Gastroesophageal sphincter (tissue), 4 donors: Measurements from ENCODE around the gene PPA1. TPM values are rescaled to one million over a fixed set of nuclear protein-coding genes. Genes with fewer than 3 reads are reported as not detected.

Experiments used
- ATAC-seq: fragments of 150-250 bp; one replicate; pipeline ENCODE4 v1.9.1; 2016; ENCODE audit warnings: mild to moderate bottlenecking, moderate library complexity
- H3K27ac ChIP-seq, 4 donors: fragments of 200-600 bp; sonication (generic) in 3 of 4; 1 replicate in 3 of 4; 2 replicates in 1 of 4; pipeline ENCODE4 v1.5.1; 2016 to 2019
- H3K27me3 ChIP-seq: fragments of 200-600 bp; sonication (generic); one replicate; pipeline ENCODE4 v1.5.1; 2019
- H3K36me3 ChIP-seq, 2 donors: fragments of 200-600 bp; sonication (generic); one replicate each; pipeline ENCODE4 v1.5.1; 2019; ENCODE audit warnings: control low read depth in 1 of 2
- H3K4me1 ChIP-seq, 3 donors: fragments of 200-600 bp; sonication (generic); 1 replicate in 2 of 3; 2 replicates in 1 of 3; pipeline ENCODE4 v1.5.1; 2016 to 2019; ENCODE audit warnings: control low read depth in 2 of 3
- H3K4me3 ChIP-seq, 2 donors: fragments of 200-600 bp; sonication (generic); one replicate each; pipeline ENCODE4 v1.5.1; 2019; ENCODE audit warnings: mild to moderate bottlenecking in 1 of 2, moderate library complexity in 1 of 2
- H3K9me3 ChIP-seq, 3 donors: fragments of 200-600 bp; sonication (generic); one replicate each; pipeline ENCODE4 v1.5.1; 2017 to 2019; ENCODE audit warnings: control low read depth in 2 of 3
- EP300 ChIP-seq: sonication (generic); formaldehyde crosslinking; IDR thresholded peaks from one replicate; pipeline ENCODE4 v1.6.1; 2017; ENCODE audit warnings: antibody characterized with exemption, mild to moderate bottlenecking
- POLR2A ChIP-seq, 2 donors: fragments of 450-650 bp; IDR thresholded peaks; one replicate each; pipeline ENCODE4 v1.6.1; 2017; ENCODE audit warnings: antibody characterized with exemption in 2 of 2, mild to moderate bottlenecking in 2 of 2, moderate library complexity in 1 of 2
- POLR2AphosphoS5 ChIP-seq: sonication (generic); formaldehyde crosslinking; IDR thresholded peaks from one replicate; pipeline ENCODE4 v1.6.1; 2017; ENCODE audit warnings: antibody characterized with exemption
- WGBS, 2 donors: methylation state at CpG; one replicate each; pipeline ENCODE4 v1.1.5; 2018; ENCODE audit warnings: low coverage in 1 of 2; 5-methylcytosine and 5-hydroxymethylcytosine counted together
- total RNA-seq, 4 donors: library from RNA; depleted of rRNA; stranded (reverse); fragments of >200 nt; gene quantifications; one replicate each; pipeline ENCODE4 v1.1.0, GENCODE V29; 2016
- TF ChIP-seq, protein P1 (sequence below), 4 experiments: fragments of 200-600 bp in 2 of 4; fragments of 450-650 bp in 2 of 4; sonication (generic) in 1 of 4; IDR thresholded peaks; one replicate each; pipeline ENCODE4 v1.5.1; 2017 to 2019; ENCODE audit warnings: antibody characterized with exemption in 4 of 4, mild to moderate bottlenecking in 2 of 4, moderate library complexity in 2 of 4

Gene PPA1
- total RNA-seq, 4 donors from 2014 or later: 45.0 to 91.4 (median 78.6) TPM

DNA sequence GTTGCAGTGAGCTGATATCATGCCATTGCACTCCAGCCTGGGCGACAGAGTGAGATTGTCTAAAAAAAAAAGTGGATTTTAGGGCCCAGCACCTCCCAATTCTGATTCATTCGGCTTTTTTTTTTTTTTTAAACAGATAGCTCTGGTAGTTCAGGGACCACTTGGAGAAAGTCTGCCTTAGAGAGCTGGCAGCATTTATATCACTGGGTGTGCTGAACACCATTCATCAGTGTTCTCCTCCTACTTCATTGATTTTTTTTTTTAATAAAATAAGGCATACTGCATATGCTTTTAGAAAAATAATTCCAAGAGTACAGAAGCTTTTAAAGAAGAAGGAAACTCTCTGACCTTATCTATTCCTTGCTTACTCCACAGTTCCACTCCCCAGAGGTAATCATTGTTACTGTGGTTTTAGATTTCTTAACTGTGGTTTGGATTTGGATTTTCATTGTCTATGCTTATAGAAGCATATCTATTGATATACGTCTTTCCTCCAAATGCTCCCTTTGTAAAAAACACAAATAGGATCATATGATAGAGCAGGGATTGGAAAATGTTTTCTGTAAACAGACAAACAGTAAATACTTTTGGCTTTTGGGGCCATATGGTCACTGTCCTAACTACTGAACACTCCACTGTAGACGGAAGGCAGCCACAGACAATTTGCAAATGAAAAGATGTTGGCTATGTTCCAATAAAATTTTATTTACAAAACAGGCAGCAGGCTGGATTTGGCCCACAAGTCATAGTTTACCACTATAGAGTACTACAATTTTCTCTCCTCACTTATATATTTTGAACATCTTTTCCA is 41.9 kb downstream of the PPA1 start:
- no peaks in the 10 kb centered on the region for H3K36me3 ChIP-seq
- no peaks in the 10 kb centered on the region for H3K9me3 ChIP-seq
- H3K4me3 ChIP-seq: no peak overlapping the region
- no peak for ATAC-seq
- H3K4me1 ChIP-seq: peaks cover 0 to 6% (median 0%) of the 10 kb centered on the region in 3 donors
- no peaks in the 10 kb centered on the region for H3K27me3 ChIP-seq
- H3K27ac ChIP-seq: no peak overlapping the region
- WGBS, 2 donors: 54 to 66% methylated on average over 4 of the region's 4 CpGs
- TF ChIP-seq, protein P1, sequence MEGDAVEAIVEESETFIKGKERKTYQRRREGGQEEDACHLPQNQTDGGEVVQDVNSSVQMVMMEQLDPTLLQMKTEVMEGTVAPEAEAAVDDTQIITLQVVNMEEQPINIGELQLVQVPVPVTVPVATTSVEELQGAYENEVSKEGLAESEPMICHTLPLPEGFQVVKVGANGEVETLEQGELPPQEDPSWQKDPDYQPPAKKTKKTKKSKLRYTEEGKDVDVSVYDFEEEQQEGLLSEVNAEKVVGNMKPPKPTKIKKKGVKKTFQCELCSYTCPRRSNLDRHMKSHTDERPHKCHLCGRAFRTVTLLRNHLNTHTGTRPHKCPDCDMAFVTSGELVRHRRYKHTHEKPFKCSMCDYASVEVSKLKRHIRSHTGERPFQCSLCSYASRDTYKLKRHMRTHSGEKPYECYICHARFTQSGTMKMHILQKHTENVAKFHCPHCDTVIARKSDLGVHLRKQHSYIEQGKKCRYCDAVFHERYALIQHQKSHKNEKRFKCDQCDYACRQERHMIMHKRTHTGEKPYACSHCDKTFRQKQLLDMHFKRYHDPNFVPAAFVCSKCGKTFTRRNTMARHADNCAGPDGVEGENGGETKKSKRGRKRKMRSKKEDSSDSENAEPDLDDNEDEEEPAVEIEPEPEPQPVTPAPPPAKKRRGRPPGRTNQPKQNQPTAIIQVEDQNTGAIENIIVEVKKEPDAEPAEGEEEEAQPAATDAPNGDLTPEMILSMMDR (IDR thresholded peaks at IDR 0.05): no peak
- TF ChIP-seq POLR2A (IDR thresholded peaks at IDR 0.05) (no peak), POLR2AphosphoS5 (no peak), EP300 (no peak)

DNA sequence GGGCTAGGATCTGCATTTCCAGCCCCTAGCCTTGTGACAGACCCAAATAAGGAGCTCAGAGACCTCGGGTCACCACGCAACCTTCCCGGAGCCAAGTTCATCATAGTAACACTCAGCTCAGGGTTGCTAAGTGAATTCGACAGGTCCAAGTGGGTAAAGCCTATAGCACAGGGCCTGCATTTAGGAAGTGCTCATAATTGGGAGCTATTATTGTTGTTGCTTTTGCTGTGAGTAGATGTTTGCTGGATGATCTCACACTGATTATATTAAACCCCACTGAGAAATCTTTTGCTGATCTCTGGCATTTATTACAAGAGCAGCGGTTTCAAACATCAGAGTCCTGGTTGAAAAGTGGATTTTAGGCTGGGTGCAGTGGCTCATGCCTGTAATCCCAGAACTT is 42.6 kb downstream of the PPA1 start:
- 60 to 71% methylated on average over 2 to 5 of the region's 5 CpGs for WGBS, 2 donors
- no peaks in the 10 kb centered on the region for H3K9me3 ChIP-seq
- H3K4me1 ChIP-seq: peaks cover 0 to 6% (median 0%) of the 10 kb centered on the region in 3 donors
- H3K27ac ChIP-seq: no peak overlapping the region
- H3K4me3 ChIP-seq: no peak overlapping the region
- no peaks in the 10 kb centered on the region for H3K27me3 ChIP-seq
- H3K36me3 ChIP-seq: no peaks in the 10 kb centered on the region
- TF ChIP-seq EP300: no peak
- TF ChIP-seq, protein P1 (IDR thresholded peaks at IDR 0.05): no peak
- TF ChIP-seq POLR2A (IDR thresholded peaks at IDR 0.05): no peak
- no peak for TF ChIP-seq POLR2AphosphoS5
- no peak for ATAC-seq

DNA sequence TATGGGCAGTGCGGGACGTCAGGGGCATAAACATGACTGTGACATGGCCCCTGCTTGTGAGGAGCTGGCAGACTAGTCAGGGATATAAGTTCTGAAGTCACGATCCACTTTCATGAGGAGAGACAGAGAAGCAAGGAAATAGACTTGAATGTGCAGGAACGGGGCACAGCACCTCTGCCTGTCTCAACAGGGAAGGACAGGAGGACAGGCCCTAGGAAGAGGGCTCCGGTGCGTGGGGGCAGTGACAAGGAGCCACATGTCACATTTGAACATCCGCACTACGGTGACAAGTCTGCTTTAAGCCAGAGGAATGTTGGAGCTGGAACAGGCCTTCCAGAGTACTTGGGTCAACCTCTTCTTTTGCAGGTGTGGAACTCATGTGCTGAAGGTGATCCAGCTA is 43.1 kb downstream of the PPA1 start:
- 88 to 90% methylated on average over 2 to 8 of the region's 8 CpGs for WGBS, 2 donors
- H3K36me3 ChIP-seq: no peaks in the 10 kb centered on the region
- peaks cover 0 to 6% (median 0%) of the 10 kb centered on the region in 3 donors for H3K4me1 ChIP-seq
- ATAC-seq: no peak
- H3K4me3 ChIP-seq: no peak overlapping the region
- TF ChIP-seq POLR2A (IDR thresholded peaks at IDR 0.05) (no peak), EP300 (no peak), POLR2AphosphoS5 (no peak)
- TF ChIP-seq, protein P1 (IDR thresholded peaks at IDR 0.05): no peak
- no peak overlapping the region for H3K27ac ChIP-seq
- no peaks in the 10 kb centered on the region for H3K9me3 ChIP-seq
- H3K27me3 ChIP-seq: no peaks in the 10 kb centered on the region

DNA sequence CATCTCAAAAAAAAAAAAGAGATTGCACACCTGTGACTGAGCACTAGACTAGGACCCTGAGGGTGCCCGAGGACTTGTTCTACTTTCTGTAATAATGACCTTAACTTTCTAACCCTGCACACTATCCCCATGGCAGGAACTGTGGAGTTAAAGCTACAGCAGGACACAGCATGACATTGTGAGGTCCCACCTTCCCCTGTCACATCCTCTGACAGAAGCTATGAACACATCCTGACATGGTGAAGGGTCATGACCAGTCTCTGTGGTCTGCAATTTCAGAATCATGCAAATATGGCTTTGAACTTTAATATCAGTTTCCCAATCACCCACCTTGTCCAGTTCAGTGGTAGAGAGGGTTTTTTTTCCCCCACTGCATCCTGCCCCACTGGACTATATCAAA is 44.5 kb downstream of the PPA1 start:
- peaks cover 0 to 6% (median 0%) of the 10 kb centered on the region in 3 donors for H3K4me1 ChIP-seq
- no peaks in the 10 kb centered on the region for H3K27me3 ChIP-seq
- no peak overlapping the region for H3K4me3 ChIP-seq
- no peak for ATAC-seq
- no peaks in the 10 kb centered on the region for H3K9me3 ChIP-seq
- TF ChIP-seq POLR2A (IDR thresholded peaks at IDR 0.05) (no peak), POLR2AphosphoS5 (no peak), EP300 (no peak)
- TF ChIP-seq, protein P1 (IDR thresholded peaks at IDR 0.05): no peak
- 86 to 100% methylated on average over 1 of the region's 1 CpG for WGBS, 2 donors
- H3K36me3 ChIP-seq: no peaks in the 10 kb centered on the region
- no peak overlapping the region for H3K27ac ChIP-seq

DNA sequence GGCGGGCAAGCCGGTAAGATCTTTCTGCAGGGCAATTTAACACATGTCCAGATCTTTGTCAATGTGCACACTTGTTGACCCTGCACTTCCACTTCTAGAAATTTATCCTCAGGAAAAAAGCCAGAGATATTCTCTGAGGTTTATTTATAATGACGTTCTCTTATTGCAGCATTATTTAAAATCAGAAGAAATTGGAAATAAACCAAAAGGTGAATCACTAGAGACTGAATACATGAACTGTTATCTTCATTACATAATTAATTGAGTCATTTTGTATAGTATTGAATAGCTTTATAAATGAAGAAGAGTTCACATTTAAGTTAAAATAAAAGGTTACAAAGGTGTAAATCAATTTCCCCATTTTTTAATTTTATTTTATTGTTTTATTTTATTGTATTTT is 46.7 kb downstream of the PPA1 start:
- TF ChIP-seq POLR2AphosphoS5: no peak
- TF ChIP-seq, protein P1 (IDR thresholded peaks at IDR 0.05): no peak
- no peak for TF ChIP-seq EP300
- no peak for TF ChIP-seq POLR2A (IDR thresholded peaks at IDR 0.05)
- Histone ChIP-seq H3K4me1 (no peaks in the 10 kb centered on the region), H3K27me3 (no peaks in the 10 kb centered on the region), H3K4me3 (no peak overlapping the region), H3K9me3 (no peaks in the 10 kb centered on the region), H3K27ac (no peak overlapping the region), H3K36me3 (no peaks in the 10 kb centered on the region)
- ATAC-seq: no peak
- WGBS, 2 donors: 66 to 70% methylated on average over 3 of the region's 3 CpGs
